HG03025 (cell line): ENCODE data around the gene PTBP2.
"Not testable (repeated sequence)": the region's sequence is repeated elsewhere in the genome, so short reads cannot be mapped to it uniquely, and the experiment has no call there.

ENCODE experiments used
- ATAC-seq: cut with Tn5 transposase; IDR thresholded peaks from one replicate; pipeline ENCODE4 v1.9.1; 2021; ENCODE audit warnings: mild to moderate bottlenecking, moderate library complexity; ENCODE audit not compliant: unreplicated experiment, low FRiP score

PTBP2 gene

GRCh38 chr1:96730574-96731298 lies 9.2 kb downstream of the PTBP2 start:
- ATAC-seq: no peak

- ATAC-seq: no peak
Measured at GRCh38 chr1:96741335-96741734, 19.8 kb downstream of the PTBP2 start.

- ATAC-seq: no peak
Measured at GRCh38 chr1:96746440-96747420, 25.1 kb downstream of the PTBP2 start.

- ATAC-seq: no peak
Measured at GRCh38 chr1:96747565-96747964, 26.0 kb downstream of the PTBP2 start.

- ATAC-seq: no peak
Measured at GRCh38 chr1:96748078-96748477, 26.5 kb downstream of the PTBP2 start.

GRCh38 chr1:96749618-96750017 lies 28.0 kb downstream of the PTBP2 start:
- ATAC-seq: no peak

GRCh38 chr1:96752394-96752793 lies 30.8 kb downstream of the PTBP2 start:
- no peak for ATAC-seq

- no peak for ATAC-seq
Measured at GRCh38 chr1:96756789-96757188, 35.2 kb downstream of the PTBP2 start.

GRCh38 chr1:96762586-96762985 lies 41.0 kb downstream of the PTBP2 start:
- not testable (repeated sequence) for ATAC-seq

- ATAC-seq: no peak
Measured at GRCh38 chr1:96763514-96763913, 41.9 kb downstream of the PTBP2 start.

GRCh38 chr1:96764469-96764868 lies 42.9 kb downstream of the PTBP2 start:
- ATAC-seq: no peak

GRCh38 chr1:96771847-96772246 lies 50.3 kb downstream of the PTBP2 start:
- no peak for ATAC-seq

- no peak for ATAC-seq
Measured at GRCh38 chr1:96772349-96772748, 50.8 kb downstream of the PTBP2 start.

- ATAC-seq: no peak
Measured at GRCh38 chr1:96772972-96773371, 51.4 kb downstream of the PTBP2 start.

GRCh38 chr1:96782206-96782605 lies 60.6 kb downstream of the PTBP2 start:
- ATAC-seq: no peak

- no peak for ATAC-seq
Measured at GRCh38 chr1:96782856-96783255, 61.3 kb downstream of the PTBP2 start.

- no peak for ATAC-seq
Measured at GRCh38 chr1:96790599-96790998, 69.0 kb downstream of the PTBP2 start.

GRCh38 chr1:96792220-96792619 lies 70.6 kb downstream of the PTBP2 start:
- no peak for ATAC-seq

GRCh38 chr1:96801696-96802095 lies 80.1 kb downstream of the PTBP2 start:
- not testable (repeated sequence) for ATAC-seq

- no peak for ATAC-seq
Measured at GRCh38 chr1:96804648-96805047, 83.1 kb downstream of the PTBP2 start.

- no peak for ATAC-seq
Measured at GRCh38 chr1:96808191-96808590, 86.6 kb downstream of the PTBP2 start.

GRCh38 chr1:96815914-96816313 lies 94.3 kb downstream of the PTBP2 start:
- ATAC-seq: no peak
